CD4-positive, alpha-beta T cell treated with Interferon gamma for 1 hour (primary cell): ENCODE results near the gene TMEM232.

Source experiments
- DNase-seq: peaks from one replicate; pipeline ENCODE4 v3.0.0-alpha.2; 2020

Gene TMEM232

GRCh38 chr5:110507972-110508371, 218.5 kb downstream of the TMEM232 start:
- DNase-seq, result no peak

GRCh38 chr5:110506378-110506777, 220.1 kb downstream of the TMEM232 start:
- DNase-seq, result no peak

- DNase-seq, result no peak
These were observed 230.2 kb downstream of the TMEM232 start for GRCh38 chr5:110496276-110496675.

GRCh38 chr5:110492446-110492845, 234.0 kb downstream of the TMEM232 start:
- no peak for DNase-seq

- no peak for DNase-seq
These were observed 247.6 kb downstream of the TMEM232 start for GRCh38 chr5:110478895-110479294.

- no peak for DNase-seq
These were observed 248.6 kb downstream of the TMEM232 start for GRCh38 chr5:110477911-110478310.

- no peak for DNase-seq
These were observed 250.3 kb downstream of the TMEM232 start for GRCh38 chr5:110476164-110476563.

- DNase-seq, result no peak
These were observed 250.9 kb downstream of the TMEM232 start for GRCh38 chr5:110475529-110475928.

- no peak for DNase-seq
These were observed 257.0 kb downstream of the TMEM232 start for GRCh38 chr5:110469486-110469885.

- DNase-seq, result no peak
These were observed 263.4 kb downstream of the TMEM232 start for GRCh38 chr5:110463106-110463505.

GRCh38 chr5:110460837-110461236, 265.6 kb downstream of the TMEM232 start:
- DNase-seq, result no peak

- no peak for DNase-seq
These were observed 268.2 kb downstream of the TMEM232 start for GRCh38 chr5:110458313-110458712.

- no peak for DNase-seq
These were observed 283.6 kb downstream of the TMEM232 start for GRCh38 chr5:110442856-110443255.

- no peak for DNase-seq
These were observed 285.4 kb downstream of the TMEM232 start for GRCh38 chr5:110441035-110441434.

- DNase-seq, result no peak
These were observed 286.4 kb downstream of the TMEM232 start for GRCh38 chr5:110440058-110440457.

- DNase-seq, result no peak
These were observed 287.2 kb downstream of the TMEM232 start for GRCh38 chr5:110439296-110439695.

GRCh38 chr5:110435207-110435606, 291.3 kb downstream of the TMEM232 start:
- DNase-seq, result no peak

GRCh38 chr5:110431603-110432002, 294.9 kb downstream of the TMEM232 start:
- DNase-seq, result no peak

GRCh38 chr5:110414360-110414759, 312.1 kb downstream of the TMEM232 start:
- DNase-seq, result no peak

- no peak for DNase-seq
These were observed 312.6 kb downstream of the TMEM232 start for GRCh38 chr5:110413856-110414255.

GRCh38 chr5:110409571-110409970, 316.9 kb downstream of the TMEM232 start:
- DNase-seq, result no peak

- no peak for DNase-seq
These were observed 323.9 kb downstream of the TMEM232 start for GRCh38 chr5:110402562-110402961.

GRCh38 chr5:110401881-110402280, 324.6 kb downstream of the TMEM232 start:
- DNase-seq, result no peak

GRCh38 chr5:110398951-110399350, 327.5 kb downstream of the TMEM232 start:
- DNase-seq, result no peak

- no peak for DNase-seq
These were observed 329.2 kb downstream of the TMEM232 start for GRCh38 chr5:110397281-110397680.

- no peak for DNase-seq
These were observed 339.7 kb downstream of the TMEM232 start for GRCh38 chr5:110386782-110387181.
